OCI-LY1 (cell line): ENCODE measurements around the gene MYH14.

ENCODE experiments used
- CTCF ChIP-seq: fragments of 200-600 bp; sonication (generic), shearing (Covaris generic); IDR thresholded peaks from 2 replicates; pipeline ENCODE4 v1.5.1; 2017; ENCODE audit warnings: mild to moderate bottlenecking, antibody characterized with exemption, low read length, moderate library complexity, mixed read lengths
- EZH2 ChIP-seq: fragments of 200-600 bp; sonication (generic), shearing (Covaris generic); IDR thresholded peaks from 2 replicates; pipeline ENCODE4 v1.8.0; 2017; ENCODE audit warnings: borderline replicate concordance, mixed run types, mild to moderate bottlenecking, antibody characterized with exemption, low read length, moderate library complexity, mixed read lengths

- TF ChIP-seq CTCF (no peak), EZH2 (no peak)
Observed at GRCh38 chr19:50301607-50301971, 98.2 kb downstream of the MYH14 start.
